ENCODE results near the gene AUTS2. TPM values are rescaled to one million over a fixed set of nuclear protein-coding genes. Genes with fewer than 3 reads are reported as not detected.

Gene AUTS2
- total RNA-seq, 1 experiment from 2014 or later, result not detected

DNA sequence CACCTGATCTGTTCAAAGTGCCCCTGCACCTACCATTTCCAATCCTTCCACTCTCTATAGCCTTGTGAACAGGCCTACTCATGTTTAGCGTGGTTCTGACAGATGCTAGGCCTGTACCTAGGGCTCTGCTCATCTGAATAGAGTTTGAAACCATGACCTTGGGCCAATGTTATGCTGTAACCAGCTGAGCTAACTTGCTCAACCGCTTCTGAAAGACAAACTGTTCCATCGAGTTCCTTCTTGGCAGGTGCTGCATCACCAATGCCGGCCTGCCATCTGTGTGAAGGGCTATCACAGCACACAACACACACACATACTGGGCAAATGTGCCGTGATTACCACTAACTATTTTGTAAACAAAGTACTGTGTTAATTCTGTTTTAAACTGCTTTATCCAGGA lies 1114.7 kb downstream of the AUTS2 start:
- Mint-ChIP-seq H3K4me3 (ENCODE audit: low read depth, unreplicated experiment) (no peak overlapping the region), H3K27ac (ENCODE audit: unreplicated experiment) (no peak overlapping the region), H3K9me3 (ENCODE audit: low read depth, unreplicated experiment) (no peaks in the 10 kb centered on the region), H3K36me3 (ENCODE audit: insufficient read depth, unreplicated experiment) (no peaks in the 10 kb centered on the region), H3K27me3 (ENCODE audit: unreplicated experiment) (no peaks in the 10 kb centered on the region), H3K4me1 (ENCODE audit: low read depth, unreplicated experiment) (no peaks in the 10 kb centered on the region)
- DNase-seq, result no peak
- CTCF ChIA-PET, result no interaction called here
- TF ChIP-seq, protein P1, sequence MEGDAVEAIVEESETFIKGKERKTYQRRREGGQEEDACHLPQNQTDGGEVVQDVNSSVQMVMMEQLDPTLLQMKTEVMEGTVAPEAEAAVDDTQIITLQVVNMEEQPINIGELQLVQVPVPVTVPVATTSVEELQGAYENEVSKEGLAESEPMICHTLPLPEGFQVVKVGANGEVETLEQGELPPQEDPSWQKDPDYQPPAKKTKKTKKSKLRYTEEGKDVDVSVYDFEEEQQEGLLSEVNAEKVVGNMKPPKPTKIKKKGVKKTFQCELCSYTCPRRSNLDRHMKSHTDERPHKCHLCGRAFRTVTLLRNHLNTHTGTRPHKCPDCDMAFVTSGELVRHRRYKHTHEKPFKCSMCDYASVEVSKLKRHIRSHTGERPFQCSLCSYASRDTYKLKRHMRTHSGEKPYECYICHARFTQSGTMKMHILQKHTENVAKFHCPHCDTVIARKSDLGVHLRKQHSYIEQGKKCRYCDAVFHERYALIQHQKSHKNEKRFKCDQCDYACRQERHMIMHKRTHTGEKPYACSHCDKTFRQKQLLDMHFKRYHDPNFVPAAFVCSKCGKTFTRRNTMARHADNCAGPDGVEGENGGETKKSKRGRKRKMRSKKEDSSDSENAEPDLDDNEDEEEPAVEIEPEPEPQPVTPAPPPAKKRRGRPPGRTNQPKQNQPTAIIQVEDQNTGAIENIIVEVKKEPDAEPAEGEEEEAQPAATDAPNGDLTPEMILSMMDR (IDR thresholded peaks at IDR 0.05; ENCODE audit: unreplicated experiment), result no peak
- intact Hi-C loops (cut with micrococcal nuclease; ENCODE audit: unreplicated experiment), result no loop called here
- BruUV-seq (replicated peaks), result no TSS peak

DNA sequence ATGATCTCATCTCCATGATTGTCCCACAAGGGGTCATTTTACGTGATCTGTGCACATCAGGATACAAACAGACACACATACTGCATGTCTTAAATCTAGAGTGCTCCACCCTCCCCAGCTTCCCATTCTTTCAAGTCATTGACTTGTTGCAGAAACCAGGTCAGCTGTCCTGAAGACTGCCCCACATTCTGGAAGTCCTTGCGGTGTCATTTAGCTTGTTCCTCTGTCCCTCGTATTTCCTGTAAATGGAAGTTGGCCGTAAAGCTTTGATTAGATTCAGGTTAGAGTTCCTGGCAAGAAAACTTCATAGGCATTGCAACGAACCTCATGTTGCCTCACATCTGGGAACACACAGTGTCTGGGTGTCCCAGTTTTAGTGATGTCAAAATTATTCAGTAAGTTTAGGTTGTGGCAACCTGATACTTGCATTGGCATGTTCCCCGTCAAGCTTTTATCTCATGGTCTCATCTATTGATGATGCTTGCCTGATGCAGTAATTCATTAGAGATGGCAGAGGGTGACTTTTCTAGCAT lies 1116.3 kb downstream of the AUTS2 start:
- CTCF ChIA-PET, result no interaction called here
- Mint-ChIP-seq H3K27ac (ENCODE audit: unreplicated experiment) (no peak overlapping the region), H3K27me3 (ENCODE audit: unreplicated experiment) (no peaks in the 10 kb centered on the region), H3K4me1 (ENCODE audit: low read depth, unreplicated experiment) (no peaks in the 10 kb centered on the region), H3K36me3 (ENCODE audit: insufficient read depth, unreplicated experiment) (no peaks in the 10 kb centered on the region), H3K9me3 (ENCODE audit: low read depth, unreplicated experiment) (peaks cover 2% of the 10 kb centered on the region), H3K4me3 (ENCODE audit: low read depth, unreplicated experiment) (no peak overlapping the region)
- BruUV-seq (replicated peaks), result no TSS peak
- no peak for DNase-seq
- TF ChIP-seq, protein P1 (IDR thresholded peaks at IDR 0.05; ENCODE audit: unreplicated experiment), result no peak
- intact Hi-C loops (cut with micrococcal nuclease; ENCODE audit: unreplicated experiment), result no loop called here

DNA sequence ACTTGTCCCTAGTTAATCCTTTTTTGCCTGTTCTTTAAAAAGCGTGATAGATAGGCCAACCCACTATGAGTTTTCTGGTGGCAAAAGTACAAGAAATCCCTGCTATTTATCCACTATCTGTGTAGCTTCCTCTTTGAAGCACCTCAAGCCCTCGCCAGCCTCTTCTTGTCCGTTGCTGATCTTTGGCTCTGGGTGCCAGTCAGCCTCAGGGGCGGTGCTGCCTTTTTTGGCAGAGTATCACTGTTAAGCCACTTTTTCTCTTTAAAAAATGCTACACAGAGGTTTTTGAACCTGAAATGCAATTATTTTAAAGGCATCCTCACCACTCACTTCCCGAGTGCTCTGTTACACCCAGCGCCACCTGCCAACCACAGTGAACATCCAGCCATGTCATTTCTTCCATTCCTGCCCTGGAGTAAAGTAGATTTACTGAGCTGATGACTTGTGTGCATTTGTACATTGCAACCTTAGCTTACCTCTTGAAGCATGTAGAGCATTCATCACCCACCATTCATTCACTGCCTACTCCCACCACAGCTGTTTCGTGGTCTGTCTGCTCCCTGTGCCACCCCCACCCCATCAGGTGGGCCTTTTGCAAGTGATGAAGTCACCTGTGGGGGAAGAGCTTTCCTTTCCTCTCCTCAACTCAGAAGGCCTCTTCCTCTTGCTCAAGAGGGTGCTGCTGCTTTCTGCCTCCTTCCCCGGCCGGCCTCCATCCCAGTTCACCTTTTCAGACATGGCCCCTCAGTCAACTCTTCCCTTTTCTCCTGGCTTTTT lies 1119.5 kb downstream of the AUTS2 start:
- Mint-ChIP-seq H3K27ac (ENCODE audit: unreplicated experiment) (no peak overlapping the region), H3K9me3 (ENCODE audit: low read depth, unreplicated experiment) (peaks cover 2% of the 10 kb centered on the region), H3K4me1 (ENCODE audit: low read depth, unreplicated experiment) (no peaks in the 10 kb centered on the region), H3K27me3 (ENCODE audit: unreplicated experiment) (no peaks in the 10 kb centered on the region), H3K36me3 (ENCODE audit: insufficient read depth, unreplicated experiment) (no peaks in the 10 kb centered on the region), H3K4me3 (ENCODE audit: low read depth, unreplicated experiment) (no peak overlapping the region)
- TF ChIP-seq, protein P1 (IDR thresholded peaks at IDR 0.05; ENCODE audit: unreplicated experiment), result no peak
- DNase-seq, result no peak
- CTCF ChIA-PET, result no interaction called here
- BruUV-seq (replicated peaks), result no TSS peak
- intact Hi-C loops (cut with micrococcal nuclease; ENCODE audit: unreplicated experiment), result no loop called here

DNA sequence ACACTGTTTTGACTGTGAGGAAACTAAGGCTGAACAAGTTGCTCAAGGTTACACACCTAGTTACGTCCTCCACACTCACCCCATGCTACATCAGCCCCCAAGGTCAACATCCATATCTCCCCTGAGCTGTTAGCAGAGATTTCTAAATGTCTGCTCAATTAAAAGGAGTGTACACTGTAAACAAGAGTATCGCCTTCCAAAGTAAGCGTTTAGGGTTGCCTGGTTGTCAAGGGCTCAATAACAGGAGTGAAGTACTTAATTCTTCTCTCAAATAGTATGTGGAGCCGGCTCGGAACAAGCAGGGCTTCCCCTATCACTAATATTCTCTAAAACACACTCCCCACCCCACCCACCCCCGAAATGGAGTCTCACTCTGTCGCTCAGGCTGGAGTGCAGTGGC lies 1120.8 kb downstream of the AUTS2 start:
- Mint-ChIP-seq H3K4me3 (ENCODE audit: low read depth, unreplicated experiment) (no peak overlapping the region), H3K4me1 (ENCODE audit: low read depth, unreplicated experiment) (no peaks in the 10 kb centered on the region), H3K36me3 (ENCODE audit: insufficient read depth, unreplicated experiment) (no peaks in the 10 kb centered on the region), H3K27ac (ENCODE audit: unreplicated experiment) (no peak overlapping the region), H3K27me3 (ENCODE audit: unreplicated experiment) (no peaks in the 10 kb centered on the region), H3K9me3 (ENCODE audit: low read depth, unreplicated experiment) (peaks cover 2% of the 10 kb centered on the region)
- CTCF ChIA-PET, result no interaction called here
- intact Hi-C loops (cut with micrococcal nuclease; ENCODE audit: unreplicated experiment), result no loop called here
- TF ChIP-seq, protein P1 (IDR thresholded peaks at IDR 0.05; ENCODE audit: unreplicated experiment), result no peak
- DNase-seq, result no peak
- no TSS peak for BruUV-seq (replicated peaks)
